GM13976 (cell line): Measurements from ENCODE around the gene SENP6.

Source experiments
- DNase-seq: peaks from one replicate; pipeline ENCODE4 v3.0.0; 2012; ENCODE audit warnings: low spot score
- CTCF ChIP-seq: IDR thresholded peaks from 2 replicates; pipeline ENCODE4 v1.5.1; 2012; ENCODE audit warnings: borderline replicate concordance, mild to moderate bottlenecking; ENCODE audit not compliant: insufficient read depth; ENCODE audit errors: extremely low read depth, missing control alignments, control extremely low read depth
- in situ Hi-C: fragments of 300-500 bp; cut with MboI; formaldehyde crosslinking; loops from one replicate; pipeline ENCODE4 v1.12.0; 2022; ENCODE audit warnings: low sequenced_read_pairs, mixed read lengths, inconsistent platforms; ENCODE audit not compliant: unreplicated experiment

The SENP6 gene

GRCh38 chr6:75618437-75618836 lies 16.8 kb downstream of the SENP6 start:
- no peak for DNase-seq
- in situ Hi-C loops, result no loop called here
- TF ChIP-seq CTCF, result no peak

- in situ Hi-C loops, result no loop called here
- TF ChIP-seq CTCF, result no peak
- DNase-seq, result no peak
These were observed 17.7 kb downstream of the SENP6 start for GRCh38 chr6:75619230-75619899.

- TF ChIP-seq CTCF, result no peak
- in situ Hi-C loops, result no loop called here
- DNase-seq, result no peak
These were observed 19.0 kb downstream of the SENP6 start for GRCh38 chr6:75620381-75621304.

- TF ChIP-seq CTCF, result no peak
- in situ Hi-C loops, result no loop called here
- DNase-seq, result no peak
These were observed 20.2 kb downstream of the SENP6 start for GRCh38 chr6:75621846-75622245.

- DNase-seq, result no peak
- in situ Hi-C loops, result no loop called here
These were observed 21.8 kb downstream of the SENP6 start for GRCh38 chr6:75623491-75623890.

GRCh38 chr6:75624335-75624734 lies 22.7 kb downstream of the SENP6 start:
- in situ Hi-C loops, result no loop called here
- no peak for DNase-seq
- TF ChIP-seq CTCF, result no peak

More at GRCh38 chr6:75623491-75623890, 21.8 kb downstream of the SENP6 start:
- no peak for TF ChIP-seq CTCF
